Measurements from ENCODE around the gene KCNQ1. TPM values are rescaled to one million over a fixed set of nuclear protein-coding genes. Genes with fewer than 3 reads are reported as not detected.

Gene KCNQ1
- polyA plus RNA-seq, 1 donor (not counting 4 experiments of a cell fraction or from before 2014, with no cell fraction given) = not detected

GRCh38 chr11:2803186-2804091 lies 358.6 kb downstream of the KCNQ1 start:
- Histone ChIP-seq H3K36me3 (ENCODE audit: control insufficient read depth in 2 of 2, extremely low read depth in 1 of 2, insufficient read depth in 2 of 2, low read length in 2 of 2) (no peaks in the 10 kb centered on the region), H2AFZ (ENCODE audit: control insufficient read depth, low read length) (no peak overlapping the region), H3K4me1 (ENCODE audit: control insufficient read depth, extremely low read depth, insufficient read depth, low read length) (no peaks in the 10 kb centered on the region), H3K27ac (ENCODE audit: control insufficient read depth, insufficient read depth, low read length) (no peak overlapping the region), H4K20me1 (ENCODE audit: control insufficient read depth, extremely low read depth, insufficient read depth, low read length) (no peaks in the 10 kb centered on the region), H3K9me1 (ENCODE audit: control insufficient read depth, extremely low read depth, insufficient read depth, low read length) (no peaks in the 10 kb centered on the region), H3K4me3 (ENCODE audit: control insufficient read depth in 2 of 3, extremely low read depth in 1 of 3, insufficient read depth in 2 of 3, low read depth in 1 of 3, low read length in 3 of 3) (no peak overlapping the region), H3K27me3 (ENCODE audit: control insufficient read depth, extremely low read depth, insufficient read depth, low read length) (peaks cover 43% of the 10 kb centered on the region), H3K79me2 (ENCODE audit: control insufficient read depth, insufficient read depth, low read length) (no peaks in the 10 kb centered on the region), H3K4me2 (ENCODE audit: control insufficient read depth, extremely low read depth, insufficient read depth, low read depth, low read length) (no peak overlapping the region), H3K9ac (ENCODE audit: control insufficient read depth, extremely low read depth, insufficient read depth, low read length) (no peak overlapping the region), H3K9me3 (ENCODE audit: control insufficient read depth, low read depth, low read length) (no peaks in the 10 kb centered on the region)
- DNase-seq (ENCODE audit: low read depth, low spot score) (peak; percentile 21), FAIRE-seq (no peak)
- TF ChIP-seq CTCF (optimal IDR thresholded peaks at IDR 0.05 in 1 of 3, IDR thresholded peaks at IDR 0.05 in 1 of 3, conservative IDR thresholded peaks at IDR 0.05 in 1 of 3; ENCODE audit: extremely low read depth in 1 of 3, insufficient read depth in 2 of 3, low read length in 3 of 3) (no peak), EZH2 (IDR thresholded peaks at IDR 0.05; ENCODE audit: low read length) (no peak)
- dilution Hi-C loops (cut with MboI; ENCODE audit: extremely low pct_ligation_motif_present, low sequenced_read_pairs) = no loop called here

- no peak for TF ChIP-seq CTCF (optimal IDR thresholded peaks at IDR 0.05 in 1 of 3, IDR thresholded peaks at IDR 0.05 in 1 of 3, conservative IDR thresholded peaks at IDR 0.05 in 1 of 3; ENCODE audit: extremely low read depth in 1 of 3, insufficient read depth in 2 of 3, low read length in 3 of 3)
- no peak for TF ChIP-seq EZH2 (IDR thresholded peaks at IDR 0.05; ENCODE audit: low read length)
- Histone ChIP-seq H3K27me3 (ENCODE audit: control insufficient read depth, extremely low read depth, insufficient read depth, low read length) (peaks cover 50% of the 10 kb centered on the region), H3K9me3 (ENCODE audit: control insufficient read depth, low read depth, low read length) (no peaks in the 10 kb centered on the region), H2AFZ (ENCODE audit: control insufficient read depth, low read length) (no peak overlapping the region), H3K9ac (ENCODE audit: control insufficient read depth, extremely low read depth, insufficient read depth, low read length) (no peak overlapping the region), H3K4me2 (ENCODE audit: control insufficient read depth, extremely low read depth, insufficient read depth, low read depth, low read length) (no peak overlapping the region), H3K4me1 (ENCODE audit: control insufficient read depth, extremely low read depth, insufficient read depth, low read length) (no peaks in the 10 kb centered on the region), H3K4me3 (ENCODE audit: control insufficient read depth in 2 of 3, extremely low read depth in 1 of 3, insufficient read depth in 2 of 3, low read depth in 1 of 3, low read length in 3 of 3) (no peak overlapping the region), H3K27ac (ENCODE audit: control insufficient read depth, insufficient read depth, low read length) (no peak overlapping the region), H3K9me1 (ENCODE audit: control insufficient read depth, extremely low read depth, insufficient read depth, low read length) (no peaks in the 10 kb centered on the region), H4K20me1 (ENCODE audit: control insufficient read depth, extremely low read depth, insufficient read depth, low read length) (no peaks in the 10 kb centered on the region), H3K36me3 (ENCODE audit: control insufficient read depth in 2 of 2, extremely low read depth in 1 of 2, insufficient read depth in 2 of 2, low read length in 2 of 2) (no peaks in the 10 kb centered on the region), H3K79me2 (ENCODE audit: control insufficient read depth, insufficient read depth, low read length) (no peaks in the 10 kb centered on the region)
- FAIRE-seq (no peak), DNase-seq (ENCODE audit: low read depth, low spot score) (no peak)
- dilution Hi-C loops (cut with MboI; ENCODE audit: extremely low pct_ligation_motif_present, low sequenced_read_pairs) = no loop called here
Measured at GRCh38 chr11:2804189-2804588, 359.4 kb downstream of the KCNQ1 start.

Data from keratinocyte (primary cell).